Stimulated activated CD8-positive, alpha-beta memory T cell treated with anti-CD3 and anti-CD28 coated beads, Interleukin-15, amount 100 ng/mL, for 48 hours (primary cell): Measurements from ENCODE around the gene ZNF578.
"Not testable (repeated sequence)": the region's sequence is repeated elsewhere in the genome, so short reads cannot be mapped to it uniquely, and the experiment has no call there.

Experiments used
- DNase-seq, 2 donors: peaks; one replicate each; pipeline ENCODE4 v3.0.0-alpha.2; 2020; ENCODE audit warnings: low read depth in 2 of 2

ZNF578 gene

DNA sequence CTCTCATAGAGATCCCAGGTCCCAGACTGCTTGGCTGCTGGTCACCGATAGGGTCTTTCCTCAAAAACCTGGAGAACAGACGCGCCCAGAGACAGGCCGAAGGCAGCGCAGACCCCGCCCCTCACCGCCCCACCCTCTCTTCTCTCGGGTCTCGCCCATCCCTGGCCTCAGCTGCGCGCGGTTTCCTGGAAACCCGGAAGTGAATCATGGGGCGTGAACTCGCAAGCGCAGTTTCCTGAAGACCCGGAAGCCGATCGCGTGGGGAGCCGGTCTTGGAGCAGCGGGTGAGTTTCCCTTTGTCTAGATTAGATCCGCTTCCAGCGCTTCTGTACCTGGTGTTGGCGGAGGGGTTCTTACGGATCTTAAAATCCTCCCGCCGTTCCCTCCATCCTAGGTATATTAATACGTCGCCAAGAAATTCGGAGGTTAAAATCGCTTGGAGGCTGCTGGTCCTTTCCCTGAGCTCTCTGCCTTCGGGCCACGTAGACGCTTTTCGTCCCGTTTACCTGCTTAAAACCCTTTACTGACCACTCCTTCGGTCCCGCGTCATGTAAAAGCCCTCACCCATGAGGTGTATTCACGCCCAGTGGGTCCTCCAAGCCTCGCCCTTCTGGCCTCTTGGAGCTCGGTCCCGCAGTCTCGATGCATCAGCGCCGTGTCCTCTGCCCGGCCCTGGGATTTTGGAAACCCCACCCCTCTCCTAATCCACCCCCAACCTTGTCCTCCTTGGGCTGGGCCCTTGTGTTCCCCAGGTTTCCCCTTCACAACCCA, at the start of gene ZNF578:
TSS of gene ZNF578 (plus strand) at position 230 of the 771 bp plus-strand sequence. CDS start 48,293 bp downstream, outside the sequence.
- DNase-seq: peak; percentile 51 to 52

DNA sequence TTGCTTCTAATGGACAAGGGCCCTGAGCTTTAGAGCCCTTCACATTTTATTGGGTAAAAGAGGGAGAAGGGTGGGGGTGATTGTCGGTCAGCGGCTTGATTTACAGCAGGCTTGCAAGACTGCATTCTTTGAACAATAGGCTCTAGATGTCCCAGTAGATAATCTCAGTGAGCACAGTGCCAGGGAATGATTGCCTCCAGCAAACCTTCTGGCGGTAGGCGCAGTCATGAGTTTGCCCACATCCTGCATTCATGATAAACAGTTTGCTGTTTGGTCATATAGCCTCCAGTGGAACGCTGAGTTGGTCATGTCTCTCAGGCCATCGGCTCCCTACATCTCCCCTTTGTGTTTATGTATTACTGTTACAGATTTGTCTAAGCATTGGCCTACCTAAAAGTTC, 43.1 kb upstream of the ZNF578 start:
- DNase-seq: no peak

DNA sequence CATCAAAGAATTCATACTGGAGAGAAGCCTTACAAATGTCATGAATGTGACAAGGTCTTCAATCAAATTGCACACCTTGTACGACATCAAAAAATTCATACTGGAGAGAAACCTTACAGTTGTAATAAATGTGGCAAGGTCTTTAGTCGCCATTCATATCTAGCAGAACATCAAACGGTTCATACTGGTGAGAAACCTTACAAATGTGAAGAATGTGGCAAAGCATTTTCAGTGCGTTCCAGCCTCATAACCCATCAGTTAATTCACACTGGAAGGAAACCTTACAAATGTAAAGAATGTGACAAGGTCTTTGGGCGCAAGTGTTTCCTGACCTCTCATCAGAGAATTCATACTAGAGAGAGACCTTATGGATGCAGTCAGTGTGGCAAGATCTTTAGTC, 37.6 kb upstream of the ZNF578 start:
- no peak for DNase-seq

DNA sequence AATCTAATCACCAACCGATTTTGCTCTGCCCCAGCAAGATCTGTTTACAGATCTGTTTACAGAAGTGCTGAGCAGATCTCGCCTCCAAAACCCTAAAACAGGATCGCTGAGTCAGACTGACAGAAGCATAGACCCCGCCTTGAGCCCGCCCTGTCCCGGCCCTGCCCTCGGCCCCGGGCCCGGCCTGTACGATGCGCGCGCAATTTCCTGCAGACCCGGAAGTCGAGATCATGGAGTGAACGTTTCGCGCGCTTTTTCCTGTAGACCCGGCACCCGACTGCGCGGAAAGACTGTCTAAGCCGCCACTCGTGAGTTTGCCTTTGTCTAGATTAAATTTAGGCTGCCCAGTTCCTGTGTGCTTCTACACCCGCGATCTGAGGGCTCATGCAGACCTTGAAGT, 24.4 kb upstream of the ZNF578 start, which contains the start of gene ZNF534:
TSS of gene ZNF534 (plus strand) at position 212 of the 400 bp plus-strand sequence. CDS start 2,327 bp downstream, outside the sequence.
- no peak for DNase-seq

DNA sequence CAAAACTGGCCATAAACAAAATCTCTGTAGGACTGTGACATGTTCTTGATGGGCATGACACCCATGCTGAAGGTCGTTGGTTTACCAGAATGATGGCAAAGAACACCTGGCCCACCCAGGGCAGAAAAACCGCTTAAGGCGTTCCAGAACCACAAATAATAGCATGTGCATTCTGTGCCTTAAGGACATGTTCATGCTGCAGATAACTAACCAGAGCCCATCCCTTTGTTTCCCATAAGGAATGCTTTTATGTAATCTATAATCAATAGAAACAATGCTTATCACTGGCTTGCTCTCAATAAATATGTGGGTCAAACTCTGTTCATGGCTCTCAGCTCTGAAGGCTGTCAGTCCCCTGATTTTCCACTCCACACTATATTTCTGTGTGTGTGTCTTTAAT, 11.2 kb upstream of the ZNF578 start:
- DNase-seq: no peak

DNA sequence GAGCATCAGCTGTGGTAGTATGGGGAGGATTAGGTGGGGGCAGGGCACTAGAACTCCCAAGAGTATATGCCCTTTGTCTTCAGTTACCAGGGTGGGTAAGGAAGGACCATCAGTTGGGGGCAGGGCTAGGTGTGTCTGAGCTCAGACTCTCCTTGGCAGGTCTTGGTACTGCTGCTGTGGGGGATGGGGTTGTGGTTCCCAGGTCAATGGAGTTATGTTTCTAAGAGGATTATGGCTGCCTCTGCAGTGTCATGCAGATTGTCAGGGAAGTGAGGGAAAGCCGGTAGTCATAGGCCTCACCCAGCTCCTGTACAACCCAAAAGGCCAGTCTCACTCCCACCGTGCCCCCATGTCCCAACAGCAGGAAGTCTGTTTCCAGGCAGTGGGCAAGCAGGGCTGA, 8.8 kb upstream of the ZNF578 start:
- DNase-seq: no peak

DNA sequence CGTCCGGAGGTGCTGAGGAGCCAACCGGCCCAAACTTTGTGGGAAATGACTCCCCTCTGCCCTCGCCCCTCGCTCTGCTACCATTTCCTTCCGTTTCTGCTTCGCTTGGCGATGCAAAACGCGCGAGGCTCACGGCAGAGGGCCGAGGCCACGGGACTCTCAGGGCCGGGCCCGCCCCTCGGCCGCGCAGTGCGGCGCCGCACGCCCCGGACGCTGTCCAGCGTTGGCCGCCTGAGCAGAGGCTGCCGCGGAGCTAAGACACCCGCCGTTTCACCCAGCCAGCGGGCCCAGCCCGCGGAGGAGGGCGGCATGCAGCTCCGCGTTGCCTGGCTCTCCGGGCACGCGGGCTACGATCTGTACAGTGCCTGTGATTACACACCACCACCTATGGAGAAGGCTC, 2.1 kb upstream of the ZNF578 start:
- no peak for DNase-seq

DNA sequence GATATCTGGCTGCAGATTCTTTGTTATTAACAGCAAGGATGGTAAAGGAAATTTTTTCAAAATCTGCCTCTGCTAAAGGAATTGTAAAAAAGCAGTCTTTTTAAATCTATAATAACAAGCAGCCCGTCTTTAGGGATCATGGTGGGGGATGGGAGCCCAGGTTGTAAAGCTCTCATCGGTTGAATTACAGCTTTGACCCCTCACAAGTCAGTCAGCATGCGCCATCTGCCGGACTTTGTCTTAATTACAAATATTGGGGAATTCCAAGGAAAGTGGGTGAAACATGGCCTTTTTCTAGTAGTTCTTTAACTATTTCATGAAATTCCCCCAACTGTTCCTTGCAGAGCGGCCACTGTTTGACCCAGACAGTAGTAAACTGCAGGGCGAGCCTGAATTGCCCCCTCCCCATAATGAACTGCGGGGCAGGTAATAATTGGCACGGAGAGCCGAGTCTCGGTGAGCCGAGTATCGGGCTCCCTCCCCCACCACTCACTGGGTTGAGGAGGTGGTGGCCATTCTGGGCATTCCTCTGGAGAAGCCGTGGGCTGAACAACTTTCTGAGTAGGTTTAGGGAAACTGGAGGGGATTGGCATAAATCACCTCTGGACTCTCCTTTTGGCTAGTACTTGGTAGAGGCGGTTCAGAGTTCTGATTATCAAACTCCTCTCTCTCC, 11.6 kb downstream of the ZNF578 start:
- no peak for DNase-seq

DNA sequence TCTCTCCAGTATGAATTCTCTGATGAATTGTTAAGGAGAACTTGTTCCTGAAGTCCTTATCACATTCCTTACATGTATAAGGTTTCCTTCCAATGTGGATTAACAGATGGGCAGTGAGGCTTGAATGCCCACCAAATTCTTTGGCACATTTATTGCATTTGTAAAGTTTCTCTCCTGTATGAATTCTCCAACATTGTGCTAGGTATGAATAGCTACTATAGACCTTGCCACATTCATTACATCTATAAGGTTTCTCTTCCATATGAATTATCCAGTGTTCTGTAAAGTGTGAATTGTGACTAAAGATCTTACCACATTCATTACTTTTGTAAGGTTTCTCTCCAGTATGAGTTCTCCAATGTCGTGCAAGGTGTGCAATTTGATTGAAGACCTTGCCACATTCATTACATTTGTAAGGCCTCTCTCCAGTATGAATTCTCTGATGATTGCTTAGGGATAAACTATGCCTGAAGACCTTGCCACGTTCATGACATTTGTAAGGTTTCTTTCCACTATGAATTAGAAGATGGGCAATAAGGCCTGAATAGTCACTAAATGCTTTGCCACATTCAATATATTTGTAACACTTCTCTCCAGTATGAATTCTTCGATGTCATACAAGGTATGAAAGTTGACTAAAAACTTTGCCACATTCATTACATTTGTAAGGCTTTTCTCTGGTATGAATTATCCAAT, 20.4 kb downstream of the ZNF578 start:
- DNase-seq: no peak

DNA sequence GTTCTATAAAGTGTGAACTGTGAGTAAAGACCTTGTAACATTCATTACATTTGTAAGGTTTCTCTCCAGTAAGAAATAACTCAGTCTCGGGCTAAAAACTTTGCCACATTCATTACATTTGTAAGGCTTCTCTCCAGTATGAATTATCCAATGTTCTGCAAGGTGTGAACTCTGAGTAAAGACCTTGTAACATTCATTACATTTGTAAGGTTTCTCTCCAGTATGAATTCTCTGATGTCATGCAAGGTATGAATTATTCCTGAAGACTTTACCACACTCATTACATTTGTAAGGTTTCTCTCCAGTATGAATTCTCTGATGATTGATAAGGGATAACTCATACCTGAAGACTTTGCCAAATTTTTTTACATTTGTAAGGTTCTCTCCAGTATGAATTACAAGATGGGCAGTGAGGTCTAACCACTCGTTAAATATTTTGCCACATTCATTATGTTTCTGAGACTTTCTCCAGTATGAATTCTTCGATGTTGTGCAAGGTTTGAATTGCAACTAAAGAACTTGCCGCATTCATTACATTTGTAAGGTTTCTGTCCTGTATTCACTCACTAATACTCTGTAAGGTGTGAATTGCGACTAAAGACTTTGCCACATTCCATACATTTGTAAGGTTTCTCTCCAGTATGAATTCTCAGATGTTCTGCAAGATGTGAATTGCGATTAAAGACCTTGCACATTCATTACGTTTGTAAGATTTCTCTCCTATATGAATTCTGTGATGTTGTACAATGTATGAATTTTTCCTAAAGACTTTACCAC, 21.2 kb downstream of the ZNF578 start:
- no peak for DNase-seq

DNA sequence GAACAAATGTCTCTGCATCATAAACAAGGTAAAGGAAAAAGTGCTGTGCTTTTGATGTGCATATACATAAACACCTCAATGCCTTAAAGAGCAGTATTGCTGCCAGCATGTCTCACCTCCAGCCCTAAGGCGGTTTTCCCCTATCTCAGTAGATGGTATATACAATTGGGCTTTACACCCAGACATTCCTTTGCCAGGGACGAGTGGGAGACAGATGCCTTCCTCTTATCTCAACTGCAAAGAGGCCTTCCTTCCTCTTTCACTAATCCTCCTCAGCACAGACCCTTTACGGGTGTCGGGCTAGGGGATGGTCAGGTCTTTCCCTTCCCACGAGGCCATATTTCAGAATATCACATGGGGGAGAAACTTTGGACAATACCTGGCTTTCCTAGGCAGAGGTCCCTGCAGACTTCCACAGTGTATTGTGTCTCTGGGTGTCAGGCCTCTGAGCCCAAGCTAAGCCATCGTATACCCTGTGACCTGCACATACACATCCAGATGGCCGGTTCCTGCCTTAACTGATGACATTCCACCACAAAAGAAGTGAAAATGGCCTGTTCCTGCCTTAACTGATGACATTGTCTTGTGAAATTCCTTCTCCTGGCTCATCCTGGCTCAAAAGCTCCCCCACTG, 30.9 kb downstream of the ZNF578 start:
- DNase-seq: not testable (repeated sequence)

DNA sequence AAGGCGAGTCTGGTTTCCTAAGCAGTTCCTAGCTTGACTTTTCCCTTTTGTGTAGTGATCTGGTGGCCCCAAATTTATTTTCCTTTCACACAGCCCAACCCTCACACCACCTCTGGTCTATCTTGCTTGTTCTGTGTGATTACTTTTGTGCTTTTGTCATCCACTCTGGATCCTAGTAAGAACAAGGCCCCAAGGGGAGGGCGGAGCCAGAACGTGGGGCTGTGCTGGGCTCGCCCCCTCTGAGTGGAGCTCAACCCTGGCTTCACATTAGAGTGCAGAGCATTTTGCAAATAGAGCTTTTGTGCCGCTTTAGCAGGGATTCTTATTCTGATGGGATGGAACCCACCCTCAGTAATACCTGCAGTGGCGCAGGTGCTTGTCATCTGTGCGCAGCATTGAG, 31.7 kb downstream of the ZNF578 start:
- not testable (repeated sequence) for DNase-seq

DNA sequence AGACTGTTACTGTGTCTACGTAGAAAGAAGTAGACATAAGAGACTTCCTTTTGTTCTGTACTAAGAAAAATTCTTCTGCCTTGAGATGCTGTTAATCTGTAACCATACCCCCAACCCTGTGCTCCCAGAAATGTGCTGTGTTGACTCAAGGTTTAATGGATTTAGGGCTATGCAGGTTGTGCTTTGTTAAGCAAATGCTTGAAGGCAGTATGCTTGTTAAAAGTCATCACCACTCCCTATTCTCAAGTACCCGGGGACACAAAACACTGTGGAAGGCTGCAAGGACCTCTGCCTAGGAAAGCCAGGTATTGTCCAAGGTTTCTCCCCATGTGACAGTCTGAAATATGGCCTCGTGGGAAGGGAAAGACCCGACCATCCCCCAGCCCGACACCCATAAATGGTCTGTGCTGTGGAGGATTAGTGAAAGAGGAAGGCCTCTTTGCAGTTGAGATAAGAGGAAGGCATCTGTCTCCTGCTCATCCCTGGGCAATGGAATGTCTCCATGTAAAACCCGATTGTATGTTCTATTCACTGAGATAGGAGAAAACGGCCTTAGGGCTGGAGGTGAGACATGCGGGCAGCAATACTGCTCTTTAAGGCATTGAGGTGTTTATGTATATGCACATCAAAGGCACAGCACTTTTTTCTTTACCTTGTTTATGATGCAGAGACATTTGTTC, 32.3 kb downstream of the ZNF578 start:
- DNase-seq: not testable (repeated sequence)

DNA sequence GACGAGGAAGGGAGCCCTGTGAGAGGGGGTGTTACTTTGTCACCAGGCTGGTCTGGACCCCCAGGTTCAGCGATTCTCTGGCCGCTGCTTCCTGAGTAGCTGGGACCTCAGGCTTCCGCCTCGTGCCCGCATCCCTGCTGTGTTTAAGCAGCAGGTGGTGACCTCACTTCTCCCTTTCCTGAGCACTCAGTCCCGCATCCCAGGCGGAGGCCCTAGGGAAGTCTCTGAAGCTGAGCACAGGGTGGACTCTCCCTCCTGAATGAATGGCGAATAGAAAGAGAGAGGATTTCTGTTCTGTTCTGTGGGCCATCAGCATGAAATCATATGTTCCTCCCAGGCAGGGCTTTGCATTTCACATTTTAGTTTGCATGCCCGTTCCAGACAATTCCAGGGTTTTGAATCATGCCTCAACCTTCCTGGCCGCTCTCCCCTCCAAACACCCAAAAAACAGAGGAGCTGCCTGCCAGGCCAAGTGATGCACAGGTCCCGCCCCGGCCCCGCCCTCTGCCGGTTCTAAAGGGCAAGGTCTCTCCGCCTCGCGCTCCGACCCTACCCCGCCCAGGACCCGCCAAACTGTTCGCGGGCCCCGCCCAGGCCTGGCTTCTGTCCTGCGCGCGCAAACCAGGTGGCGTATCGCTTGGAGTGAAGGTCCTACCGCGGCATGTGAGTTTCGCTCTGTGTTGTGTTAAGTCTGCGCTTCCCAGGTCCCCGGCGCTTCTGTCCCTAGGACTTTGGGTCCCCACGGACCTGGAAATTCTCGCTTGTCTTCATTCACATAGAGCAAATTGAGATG, 39.0 kb downstream of the ZNF578 start:
- no peak for DNase-seq

DNA sequence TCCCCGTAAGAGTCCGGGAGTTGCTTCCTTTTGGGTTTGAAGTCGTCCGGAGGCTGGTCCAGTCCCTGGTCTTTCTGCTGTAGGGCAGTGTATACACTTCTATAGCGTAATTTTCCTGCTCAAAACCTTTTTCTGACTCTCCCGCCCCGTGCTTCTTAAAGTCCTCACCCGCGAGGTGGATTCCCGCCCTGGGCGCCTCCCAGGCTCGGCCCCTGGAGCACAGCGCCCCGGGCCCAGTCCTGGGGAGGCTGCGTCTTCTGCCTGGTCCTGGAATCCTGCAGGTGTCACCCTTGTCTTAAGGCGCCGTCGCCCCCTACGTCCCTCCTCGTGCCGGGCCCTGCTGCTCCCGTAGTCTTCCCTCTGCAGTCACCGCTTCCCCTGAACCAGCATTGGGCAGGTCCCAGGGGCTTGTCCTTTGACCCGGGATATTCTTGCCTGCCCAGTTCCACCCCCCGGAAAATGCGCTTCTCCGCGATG, 39.7 kb downstream of the ZNF578 start:
- DNase-seq: no peak

DNA sequence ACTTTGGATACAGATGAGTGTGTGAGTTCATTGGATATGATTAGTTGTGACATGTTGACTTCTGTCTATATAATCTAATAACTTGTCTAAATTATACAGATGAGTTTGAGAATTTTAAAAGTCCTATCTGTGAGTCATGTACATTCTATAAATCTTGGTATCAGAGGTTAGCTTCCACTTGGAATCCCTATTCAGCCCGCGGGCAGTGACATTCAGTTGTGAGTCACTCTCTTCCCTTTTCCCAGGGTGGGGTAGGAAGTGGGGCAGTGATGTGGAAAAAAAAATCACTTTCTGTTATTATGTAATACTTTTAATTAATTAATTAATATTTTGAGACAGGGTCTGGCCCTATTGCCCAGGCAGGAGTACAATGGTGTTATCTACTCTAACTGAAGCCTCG, 41.2 kb downstream of the ZNF578 start:
- DNase-seq: no peak

DNA sequence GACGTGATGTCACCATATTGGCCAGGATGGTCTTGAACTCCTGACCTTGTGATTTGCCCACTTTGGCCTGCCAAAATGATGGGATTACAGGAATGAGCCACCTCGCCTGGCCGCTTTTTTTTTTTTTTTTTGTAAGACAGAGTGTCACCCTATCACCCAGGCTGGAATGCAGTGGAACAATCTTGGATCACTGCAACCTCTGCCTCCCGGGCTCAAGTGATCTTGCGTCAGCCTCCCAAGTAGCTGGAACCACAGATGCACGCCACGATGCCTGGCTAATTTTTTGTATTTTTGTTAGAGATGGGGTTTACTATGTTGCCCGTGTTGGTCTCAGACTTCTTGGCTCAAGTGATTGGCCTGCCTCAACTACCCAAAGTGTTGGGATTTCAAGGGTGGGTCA, 45.2 kb downstream of the ZNF578 start:
- DNase-seq: no peak

DNA sequence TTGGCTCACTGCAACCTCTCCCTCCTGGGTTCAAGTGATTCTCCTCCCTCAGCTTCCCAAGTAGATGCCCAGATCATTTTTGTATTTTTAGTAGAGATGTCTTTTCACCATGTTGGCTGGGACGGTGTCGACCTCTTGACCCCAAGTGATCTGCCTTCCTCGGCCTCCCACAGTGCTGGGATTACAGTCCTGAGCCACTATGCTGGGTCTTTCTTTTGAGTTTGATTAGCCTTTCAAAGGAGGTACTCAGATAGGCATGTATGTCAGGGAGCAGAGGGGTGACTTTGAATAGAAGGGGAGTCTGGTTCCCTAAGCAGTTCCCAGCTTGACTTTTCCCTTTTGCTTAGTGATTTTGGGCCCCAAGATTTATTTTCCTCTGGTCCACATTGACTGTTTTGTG, 47.1 kb downstream of the ZNF578 start:
- not testable (repeated sequence) for DNase-seq

DNA sequence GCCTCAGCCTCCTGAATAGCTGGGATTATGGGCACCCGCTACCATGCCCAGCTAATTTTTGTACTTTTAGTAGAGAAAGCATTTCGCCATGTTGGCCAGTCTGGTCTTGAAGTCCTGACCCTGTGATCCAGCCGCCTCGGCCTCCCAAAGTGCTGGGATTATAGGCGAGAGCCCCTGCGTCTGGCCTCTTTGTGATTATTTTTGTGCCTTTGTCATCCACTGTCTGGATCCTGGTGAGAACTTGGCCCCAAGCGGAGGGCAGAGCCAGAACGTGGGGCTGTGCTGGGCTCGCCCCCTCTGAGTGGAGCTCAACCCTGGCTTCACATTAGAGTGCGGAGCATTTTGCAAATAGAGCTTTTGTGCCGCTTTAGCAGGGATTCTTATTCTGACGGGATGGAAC, 47.6 kb downstream of the ZNF578 start:
- DNase-seq: not testable (repeated sequence)

DNA sequence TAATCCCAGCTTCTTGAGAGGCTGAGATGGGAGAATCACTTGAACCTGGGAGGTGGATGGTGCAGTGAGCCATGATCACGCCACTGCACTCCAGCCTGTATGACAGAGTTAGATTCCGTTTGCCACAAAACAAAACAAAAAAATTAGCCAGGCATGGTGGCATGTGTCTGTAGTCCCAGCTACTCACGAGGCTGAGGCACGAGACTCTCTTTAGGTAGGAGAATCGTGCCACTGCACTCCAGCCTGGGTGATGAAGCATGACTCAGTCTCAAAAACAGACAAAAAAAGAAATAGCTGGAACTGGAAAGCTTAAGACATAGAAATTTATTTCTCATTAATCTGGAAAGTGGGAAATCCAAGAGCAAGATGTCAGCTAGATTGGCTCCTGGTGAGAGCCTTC, 53.9 kb downstream of the ZNF578 start:
- no peak for DNase-seq
